HepG2 (cell line): ENCODE results near the gene EARS2. TPM values are rescaled to one million over a fixed set of nuclear protein-coding genes. Genes with fewer than 3 reads are reported as not detected.
A peak's percentile ranks its signal among the peaks of the same experiment; 100 is the strongest.

Source experiments
- ARNTL ChIP-seq: sonication (generic); formaldehyde crosslinking; IDR thresholded peaks from 2 replicates; pipeline ENCODE4 v1.4.0; 2020; ENCODE audit warnings: mild to moderate bottlenecking, missing genetic modification reagents
- MED8 ChIP-seq: sonication (generic); formaldehyde crosslinking; IDR thresholded peaks from 2 replicates; pipeline ENCODE4 v1.8.1; 2023; ENCODE audit warnings: mild to moderate bottlenecking, missing genetic modification reagents; ENCODE audit not compliant: insufficient replicate concordance
- NFE2L1 ChIP-seq: sonication (generic); formaldehyde crosslinking; IDR thresholded peaks from 2 replicates; pipeline ENCODE4 v1.4.0; 2020; ENCODE audit warnings: missing genetic modification reagents, mild to moderate bottlenecking, borderline replicate concordance
- PAWR ChIP-seq: sonication (generic); formaldehyde crosslinking; IDR thresholded peaks from 2 replicates; pipeline ENCODE4 v1.4.0; 2020; ENCODE audit warnings: missing genetic modification reagents, mild to moderate bottlenecking, borderline replicate concordance
- POGK ChIP-seq: sonication (generic); formaldehyde crosslinking; conservative IDR thresholded peaks from 2 replicates; pipeline ENCODE4 v1.8.0; 2022; ENCODE audit warnings: mild to moderate bottlenecking, moderate library complexity, missing genetic modification reagents
- SETDB1 ChIP-seq: sonication (generic); formaldehyde crosslinking; IDR thresholded peaks from 2 replicates; pipeline ENCODE4 v1.5.1; 2020; ENCODE audit warnings: missing genetic modification reagents, mild to moderate bottlenecking, borderline replicate concordance
- SMC3 ChIP-seq: IDR thresholded peaks from 2 replicates; pipeline ENCODE4 v1.6.1; 2011; ENCODE audit warnings: low read length, improper control_type of control experiment
- TBP ChIP-seq: sonication (generic); formaldehyde crosslinking; IDR thresholded peaks from 2 replicates; pipeline ENCODE4 v1.5.0; 2020; ENCODE audit warnings: missing genetic modification reagents
- YEATS2 ChIP-seq: sonication (generic); formaldehyde crosslinking; IDR thresholded peaks from 2 replicates; pipeline ENCODE4 v1.4.0; 2020; ENCODE audit warnings: missing genetic modification reagents, borderline replicate concordance
- ZNF10 ChIP-seq: sonication (generic); formaldehyde crosslinking; IDR thresholded peaks from 2 replicates; pipeline ENCODE4 v1.4.0; 2020; ENCODE audit warnings: mild to moderate bottlenecking, low read depth, missing genetic modification reagents, borderline replicate concordance
- ZNF496 ChIP-seq: sonication (generic); formaldehyde crosslinking; IDR thresholded peaks from 2 replicates; pipeline ENCODE4 v1.8.1; 2023; ENCODE audit warnings: mild to moderate bottlenecking, moderate library complexity, missing genetic modification reagents; ENCODE audit not compliant: insufficient replicate concordance
- ZNF761 ChIP-seq: sonication (generic); formaldehyde crosslinking; conservative IDR thresholded peaks from 2 replicates; pipeline ENCODE4 v1.4.0; 2020; ENCODE audit warnings: mild to moderate bottlenecking, missing genetic modification reagents
- polyA plus RNA-seq, 8 experiments: library from polyadenylated mRNA; depleted of rRNA in 3 of 8; stranded (reverse) in 7 of 8; unstranded in 1 of 8; fragments of >200 nt; fragmentation: Illumina TruSeq in 4 of 8; extraction: Trizol in 4 of 8; gene quantifications; 2 replicates each; pipeline versions ENCODE4 v1.2.1 to v1.2.3, GENCODE V29; 2011 to 2016; ENCODE audit warnings: low read depth in 4 of 8, missing spikeins in 1 of 8, mixed read lengths in 1 of 8; ENCODE audit not compliant: insufficient read depth in 1 of 8
- total RNA-seq, 5 experiments: library from RNA; depleted of rRNA; stranded (reverse); fragments of >200 nt; fragmentation: Illumina TruSeq; extraction: Trizol; gene quantifications; 2 replicates each; pipeline ENCODE4 v1.2.3, GENCODE V29; 2016; ENCODE audit warnings: low read depth in 1 of 5
- TF ChIP-seq, protein P1 (sequence below), 2 experiments: sonication (generic) in 1 of 2; formaldehyde crosslinking in 1 of 2; IDR thresholded peaks; 2 replicates each; pipeline versions ENCODE4 v1.5.1 to v1.6.1; 2011 to 2020; ENCODE audit warnings: borderline replicate concordance in 1 of 2, low read depth in 1 of 2, low read length in 1 of 2, mild to moderate bottlenecking in 1 of 2, missing genetic modification reagents in 1 of 2, moderate library complexity in 1 of 2
- TF ChIP-seq, protein P2 (sequence below): sonication (generic); formaldehyde crosslinking; IDR thresholded peaks from 2 replicates; pipeline ENCODE4 v1.8.1; 2023; ENCODE audit warnings: mild to moderate bottlenecking, missing genetic modification reagents
- TF ChIP-seq, protein P3 (sequence below): sonication (generic); formaldehyde crosslinking; IDR thresholded peaks from 2 replicates; pipeline ENCODE4 v1.5.0; 2020; ENCODE audit warnings: missing genetic modification reagents
- TF ChIP-seq, protein P4 (sequence below): sonication (generic); formaldehyde crosslinking; IDR thresholded peaks from 2 replicates; pipeline ENCODE4 v1.4.0; 2020; ENCODE audit warnings: missing genetic modification reagents

EARS2 gene
- total and polyA plus RNA-seq, 2 of the 13 experiments (the other 11 are each of a cell fraction or from before 2014, with no cell fraction given) = 49.4 to 80.4 TPM

GRCh38 chr16:23539984-23540816 is 16.9 kb downstream of the EARS2 start (continued):
- TF ChIP-seq, protein P1, sequence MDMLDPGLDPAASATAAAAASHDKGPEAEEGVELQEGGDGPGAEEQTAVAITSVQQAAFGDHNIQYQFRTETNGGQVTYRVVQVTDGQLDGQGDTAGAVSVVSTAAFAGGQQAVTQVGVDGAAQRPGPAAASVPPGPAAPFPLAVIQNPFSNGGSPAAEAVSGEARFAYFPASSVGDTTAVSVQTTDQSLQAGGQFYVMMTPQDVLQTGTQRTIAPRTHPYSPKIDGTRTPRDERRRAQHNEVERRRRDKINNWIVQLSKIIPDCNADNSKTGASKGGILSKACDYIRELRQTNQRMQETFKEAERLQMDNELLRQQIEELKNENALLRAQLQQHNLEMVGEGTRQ (IDR thresholded peaks at IDR 0.05; ENCODE audit: low read depth, low read length) = no peak
- TF ChIP-seq, protein P1 (CRISPR knock-in tag; IDR thresholded peaks at IDR 0.05; ENCODE audit: borderline replicate concordance) = no peak
- TF ChIP-seq, protein P2, sequence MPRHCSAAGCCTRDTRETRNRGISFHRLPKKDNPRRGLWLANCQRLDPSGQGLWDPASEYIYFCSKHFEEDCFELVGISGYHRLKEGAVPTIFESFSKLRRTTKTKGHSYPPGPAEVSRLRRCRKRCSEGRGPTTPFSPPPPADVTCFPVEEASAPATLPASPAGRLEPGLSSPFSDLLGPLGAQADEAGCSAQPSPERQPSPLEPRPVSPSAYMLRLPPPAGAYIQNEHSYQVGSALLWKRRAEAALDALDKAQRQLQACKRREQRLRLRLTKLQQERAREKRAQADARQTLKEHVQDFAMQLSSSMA (CRISPR knock-in tag) = peak; percentile 69; the same call in 1 of the 2 replicates
- TF ChIP-seq NFE2L1 (no peak), ZNF761 (CRISPR knock-in tag) (no peak), ZNF496 (CRISPR knock-in tag) (no peak), SMC3 (no peak), PAWR (CRISPR knock-in tag) (no peak), ZNF10 (CRISPR knock-in tag) (no peak), POGK (CRISPR knock-in tag) (peak; percentile 96), SETDB1 (CRISPR knock-in tag) (no peak), ARNTL (CRISPR knock-in tag) (peak; percentile 89), YEATS2 (peak; percentile 86; the same call in 1 of the 2 replicates), TBP (CRISPR knock-in tag) (no peak), MED8 (CRISPR knock-in tag) (no peak)
- TF ChIP-seq, protein P3, sequence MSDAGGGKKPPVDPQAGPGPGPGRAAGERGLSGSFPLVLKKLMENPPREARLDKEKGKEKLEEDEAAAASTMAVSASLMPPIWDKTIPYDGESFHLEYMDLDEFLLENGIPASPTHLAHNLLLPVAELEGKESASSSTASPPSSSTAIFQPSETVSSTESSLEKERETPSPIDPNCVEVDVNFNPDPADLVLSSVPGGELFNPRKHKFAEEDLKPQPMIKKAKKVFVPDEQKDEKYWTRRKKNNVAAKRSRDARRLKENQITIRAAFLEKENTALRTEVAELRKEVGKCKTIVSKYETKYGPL (CRISPR knock-in tag) = no peak
- TF ChIP-seq, protein P4, sequence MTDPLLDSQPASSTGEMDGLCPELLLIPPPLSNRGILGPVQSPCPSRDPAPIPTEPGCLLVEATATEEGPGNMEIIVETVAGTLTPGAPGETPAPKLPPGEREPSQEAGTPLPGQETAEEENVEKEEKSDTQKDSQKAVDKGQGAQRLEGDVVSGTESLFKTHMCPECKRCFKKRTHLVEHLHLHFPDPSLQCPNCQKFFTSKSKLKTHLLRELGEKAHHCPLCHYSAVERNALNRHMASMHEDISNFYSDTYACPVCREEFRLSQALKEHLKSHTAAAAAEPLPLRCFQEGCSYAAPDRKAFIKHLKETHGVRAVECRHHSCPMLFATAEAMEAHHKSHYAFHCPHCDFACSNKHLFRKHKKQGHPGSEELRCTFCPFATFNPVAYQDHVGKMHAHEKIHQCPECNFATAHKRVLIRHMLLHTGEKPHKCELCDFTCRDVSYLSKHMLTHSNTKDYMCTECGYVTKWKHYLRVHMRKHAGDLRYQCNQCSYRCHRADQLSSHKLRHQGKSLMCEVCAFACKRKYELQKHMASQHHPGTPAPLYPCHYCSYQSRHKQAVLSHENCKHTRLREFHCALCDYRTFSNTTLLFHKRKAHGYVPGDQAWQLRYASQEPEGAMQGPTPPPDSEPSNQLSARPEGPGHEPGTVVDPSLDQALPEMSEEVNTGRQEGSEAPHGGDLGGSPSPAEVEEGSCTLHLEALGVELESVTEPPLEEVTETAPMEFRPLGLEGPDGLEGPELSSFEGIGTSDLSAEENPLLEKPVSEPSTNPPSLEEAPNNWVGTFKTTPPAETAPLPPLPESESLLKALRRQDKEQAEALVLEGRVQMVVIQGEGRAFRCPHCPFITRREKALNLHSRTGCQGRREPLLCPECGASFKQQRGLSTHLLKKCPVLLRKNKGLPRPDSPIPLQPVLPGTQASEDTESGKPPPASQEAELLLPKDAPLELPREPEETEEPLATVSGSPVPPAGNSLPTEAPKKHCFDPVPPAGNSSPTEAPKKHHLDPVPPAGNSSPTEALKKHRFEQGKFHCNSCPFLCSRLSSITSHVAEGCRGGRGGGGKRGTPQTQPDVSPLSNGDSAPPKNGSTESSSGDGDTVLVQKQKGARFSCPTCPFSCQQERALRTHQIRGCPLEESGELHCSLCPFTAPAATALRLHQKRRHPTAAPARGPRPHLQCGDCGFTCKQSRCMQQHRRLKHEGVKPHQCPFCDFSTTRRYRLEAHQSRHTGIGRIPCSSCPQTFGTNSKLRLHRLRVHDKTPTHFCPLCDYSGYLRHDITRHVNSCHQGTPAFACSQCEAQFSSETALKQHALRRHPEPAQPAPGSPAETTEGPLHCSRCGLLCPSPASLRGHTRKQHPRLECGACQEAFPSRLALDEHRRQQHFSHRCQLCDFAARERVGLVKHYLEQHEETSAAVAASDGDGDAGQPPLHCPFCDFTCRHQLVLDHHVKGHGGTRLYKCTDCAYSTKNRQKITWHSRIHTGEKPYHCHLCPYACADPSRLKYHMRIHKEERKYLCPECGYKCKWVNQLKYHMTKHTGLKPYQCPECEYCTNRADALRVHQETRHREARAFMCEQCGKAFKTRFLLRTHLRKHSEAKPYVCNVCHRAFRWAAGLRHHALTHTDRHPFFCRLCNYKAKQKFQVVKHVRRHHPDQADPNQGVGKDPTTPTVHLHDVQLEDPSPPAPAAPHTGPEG (CRISPR knock-in tag) = peak; percentile 22; the same call in 1 of the 2 replicates
